Measurements from ENCODE around the gene EMILIN1. TPM values are rescaled to one million over a fixed set of nuclear protein-coding genes. Genes with fewer than 3 reads are reported as not detected.

Gene EMILIN1
- total and polyA plus RNA-seq, 2 of the 8 experiments (the other 6 are each of a cell fraction or from before 2014, with no cell fraction given), result 1.9 to 3.0 TPM

DNA sequence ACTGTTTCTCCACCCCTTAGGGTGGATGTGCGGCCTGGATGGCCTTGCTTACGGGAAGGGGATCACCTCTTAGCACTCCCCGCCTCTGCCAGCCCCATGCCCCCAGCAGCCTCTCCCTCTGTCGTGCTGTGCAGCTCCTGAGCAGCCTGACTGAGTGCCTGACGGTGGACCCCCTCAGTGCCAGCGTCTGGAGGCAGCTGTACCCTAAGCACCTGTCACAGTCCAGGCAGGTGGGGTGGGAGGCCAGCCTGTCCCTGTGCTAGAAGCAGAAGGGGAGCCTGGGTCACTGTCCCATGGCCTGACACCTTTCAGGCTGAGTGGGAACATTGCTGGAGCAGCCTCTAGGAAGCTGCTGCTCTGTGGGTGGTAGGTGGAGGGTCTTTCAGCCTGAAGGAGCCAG is 40.4 kb upstream of the EMILIN1 start:
- no peak overlapping the region for H3K4me3 ChIP-seq (ENCODE audit: extremely low read depth in 1 of 4, insufficient read depth in 2 of 4, low read depth in 3 of 4, low read length in 4 of 4)
- H2AK5ac ChIP-seq (ENCODE audit: low read depth, low read length), result no peak overlapping the region
- H2BK20ac ChIP-seq (ENCODE audit: low read length), result no peak overlapping the region
- H3K14ac ChIP-seq (ENCODE audit: insufficient read length), result no peak overlapping the region
- H2BK120ac ChIP-seq (replicated peaks; ENCODE audit: low read depth, low read length), result no peak overlapping the region
- no peak overlapping the region for H3K23ac ChIP-seq (ENCODE audit: insufficient read length)
- peaks cover 0 to 11% of the 10 kb centered on the region in 2 experiments; a peak in 1 of 4 replicates for H3K79me2 ChIP-seq (ENCODE audit: control insufficient read depth in 1 of 2, insufficient read depth in 2 of 2, low read length in 2 of 2)
- no peak overlapping the region for H3K56ac ChIP-seq (replicated peaks; ENCODE audit: insufficient read length, low read depth, low read length)
- H2BK15ac ChIP-seq (ENCODE audit: low read length), result no peak overlapping the region
- 89% methylated on average over 6 of the region's 6 CpGs; no CpG with 5 or more reads in 1 of the 2 experiments for WGBS, 2 experiments (ENCODE audit: extremely low coverage in 1 of 2, insufficient coverage in 1 of 2, insufficient read length in 1 of 2, insufficient replicate concordance in 2 of 2, low coverage in 1 of 2, low lambda C conversion rate in 2 of 2, missing lambda C conversion rate in 1 of 2)
- H4K20me1 ChIP-seq (replicated peaks in 1 of 2; ENCODE audit: control insufficient read depth in 1 of 2, insufficient read depth in 2 of 2, low read length in 2 of 2), result peaks cover 2 to 6% of the 10 kb centered on the region in 2 experiments
- H3K9me3 ChIP-seq (ENCODE audit: insufficient read depth in 2 of 2, low read depth in 1 of 2, low read length in 1 of 2), result no peaks in the 10 kb centered on the region
- H3K4me2 ChIP-seq (ENCODE audit: insufficient read depth in 1 of 2, low read depth in 2 of 2, low read length in 2 of 2), result no peak overlapping the region
- H2AFZ ChIP-seq (ENCODE audit: low read length), result no peak overlapping the region
- no peak overlapping the region for H4K8ac ChIP-seq (ENCODE audit: extremely low read depth, insufficient read depth, low read length)
- CTCF ChIA-PET (ENCODE audit: partially characterized antibody), result interaction anchor here (1.2 to 7.3 kb wide), 4 partner anchors 13 to 192 kb away, joined by 3 to 41 read pairs (median 4); no protein-coding TSS in a partner anchor
- H3K4me1 ChIP-seq (replicated peaks in 1 of 4; ENCODE audit: control insufficient read depth in 3 of 4, insufficient read depth in 4 of 4, low read length in 3 of 4), result peaks cover 0 to 6% (median 0%) of the 10 kb centered on the region in 4 experiments; a peak in 3 of 7 replicates
- H3K4ac ChIP-seq (replicated peaks; ENCODE audit: insufficient read length, low read depth, low read length), result no peak overlapping the region
- FAIRE-seq, result no peak
- POLR2A ChIA-PET (ENCODE audit: partially characterized antibody), result interaction anchor here (1.2 to 6.0 kb wide), 3 partner anchors 12 to 18 kb away, joined by 3 to 42 read pairs (median 5); partner anchors contain the start of gene AGBL5
- H3K36me3 ChIP-seq (ENCODE audit: control insufficient read depth in 2 of 4, insufficient read depth in 4 of 4, low read length in 3 of 4), result peaks cover 22 to 55% (median 42%) of the 10 kb centered on the region in 4 experiments; a peak in 7 of 8 replicates
- no peak overlapping the region for H2BK5ac ChIP-seq (ENCODE audit: low read depth, low read length)
- no peak for DNase-seq (ENCODE audit: low read depth in 1 of 2, low spot score in 2 of 2)
- H3K27ac ChIP-seq (ENCODE audit: low read depth, low read length), result no peak overlapping the region
- no peak overlapping the region for H3K9ac ChIP-seq (replicated peaks in 1 of 4; ENCODE audit: extremely low read depth in 1 of 4, low read depth in 3 of 4, low read length in 3 of 4)
- no peaks in the 10 kb centered on the region; the same call in none of the 2 replicates for H3K79me1 ChIP-seq (ENCODE audit: low read depth, low read length)
- no peak overlapping the region for H3K18ac ChIP-seq (ENCODE audit: extremely low read depth, low read length)
- peaks cover 4% of the 10 kb centered on the region for H3K23me2 ChIP-seq (ENCODE audit: low read depth, low read length)
- H2BK12ac ChIP-seq (ENCODE audit: low read depth, low read length), result no peak overlapping the region
- H4K91ac ChIP-seq (replicated peaks; ENCODE audit: insufficient read length, low read length), result no peak overlapping the region
- no peak overlapping the region for H4K5ac ChIP-seq (ENCODE audit: insufficient read length, low read depth, low read length)
- H3K27me3 ChIP-seq (replicated peaks in 1 of 4; ENCODE audit: control insufficient read depth in 3 of 4, extremely low read depth in 1 of 4, insufficient read depth in 3 of 4, low read length in 3 of 4), result no peaks in the 10 kb centered on the region
- TF ChIP-seq CBX8 (IDR thresholded peaks at IDR 0.05; ENCODE audit: borderline replicate concordance, low read depth, low read length), result no peak
- TF ChIP-seq POLR2AphosphoS5 (IDR thresholded peaks at IDR 0.05; ENCODE audit: low read depth, low read length), result no peak
- no peak for TF ChIP-seq CEBPB (IDR thresholded peaks at IDR 0.05; ENCODE audit: low read depth, low read length)
- no peak for TF ChIP-seq HDAC6 (IDR thresholded peaks at IDR 0.05; ENCODE audit: low read depth, low read length)
- TF ChIP-seq KDM4A (IDR thresholded peaks at IDR 0.05; ENCODE audit: low read depth, low read length, severe bottlenecking), result no peak
- TF ChIP-seq, protein P1, sequence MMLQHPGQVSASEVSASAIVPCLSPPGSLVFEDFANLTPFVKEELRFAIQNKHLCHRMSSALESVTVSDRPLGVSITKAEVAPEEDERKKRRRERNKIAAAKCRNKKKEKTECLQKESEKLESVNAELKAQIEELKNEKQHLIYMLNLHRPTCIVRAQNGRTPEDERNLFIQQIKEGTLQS (IDR thresholded peaks at IDR 0.05; ENCODE audit: insufficient read depth, low read depth, low read length), result no peak
- no peak for TF ChIP-seq EZH2 (IDR thresholded peaks at IDR 0.05; ENCODE audit: low read depth, low read length, severe bottlenecking)
- no peak for TF ChIP-seq CTBP2 (IDR thresholded peaks at IDR 0.05; ENCODE audit: borderline replicate concordance, insufficient read depth, insufficient read length, low read length)
- no peak for TF ChIP-seq JUN (IDR thresholded peaks at IDR 0.05; ENCODE audit: low read depth, low read length)
- no peak for TF ChIP-seq JUND (IDR thresholded peaks at IDR 0.05; ENCODE audit: low read length)
- TF ChIP-seq GTF2F1 (IDR thresholded peaks at IDR 0.05; ENCODE audit: borderline replicate concordance, low read depth, low read length), result no peak
- no peak for TF ChIP-seq NRF1 (IDR thresholded peaks at IDR 0.05; ENCODE audit: low read depth, low read length)
- TF ChIP-seq EP300 (IDR thresholded peaks at IDR 0.05; ENCODE audit: borderline replicate concordance in 1 of 2, low read depth in 2 of 2, low read length in 2 of 2), result no peak

Measured in H1 (cell line).